Stimulated activated CD8-positive, alpha-beta memory T cell treated with anti-CD3 and anti-CD28 coated beads, Interleukin-15, amount 100 ng/mL, for 1 hour (primary cell): Measurements from ENCODE around the gene MAP2K5.

Experiments
- DNase-seq: peaks from one replicate; pipeline ENCODE4 v3.0.0-alpha.2; 2020; ENCODE audit warnings: low read depth

Gene MAP2K5

DNA sequence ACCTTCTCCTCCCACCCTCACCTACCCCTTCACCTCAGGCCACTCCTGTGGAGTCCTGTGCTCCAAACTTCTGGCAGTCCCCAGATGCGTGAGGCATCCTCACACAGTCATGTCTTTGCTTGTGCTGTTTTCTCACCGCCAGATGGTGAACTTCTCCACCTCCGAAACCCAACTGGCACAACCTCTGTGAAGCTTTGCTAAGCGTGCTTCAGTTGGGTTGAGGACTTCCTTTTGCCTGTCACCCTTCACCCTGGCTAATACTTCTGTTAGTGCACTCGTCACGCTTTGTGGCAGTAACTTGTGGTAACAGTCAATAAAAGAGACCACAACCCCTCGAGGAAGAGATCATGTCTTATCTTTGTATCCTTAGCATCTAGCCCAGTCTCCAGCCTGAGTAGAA lies 240.8 kb downstream of the MAP2K5 start:
- DNase-seq: no peak

DNA sequence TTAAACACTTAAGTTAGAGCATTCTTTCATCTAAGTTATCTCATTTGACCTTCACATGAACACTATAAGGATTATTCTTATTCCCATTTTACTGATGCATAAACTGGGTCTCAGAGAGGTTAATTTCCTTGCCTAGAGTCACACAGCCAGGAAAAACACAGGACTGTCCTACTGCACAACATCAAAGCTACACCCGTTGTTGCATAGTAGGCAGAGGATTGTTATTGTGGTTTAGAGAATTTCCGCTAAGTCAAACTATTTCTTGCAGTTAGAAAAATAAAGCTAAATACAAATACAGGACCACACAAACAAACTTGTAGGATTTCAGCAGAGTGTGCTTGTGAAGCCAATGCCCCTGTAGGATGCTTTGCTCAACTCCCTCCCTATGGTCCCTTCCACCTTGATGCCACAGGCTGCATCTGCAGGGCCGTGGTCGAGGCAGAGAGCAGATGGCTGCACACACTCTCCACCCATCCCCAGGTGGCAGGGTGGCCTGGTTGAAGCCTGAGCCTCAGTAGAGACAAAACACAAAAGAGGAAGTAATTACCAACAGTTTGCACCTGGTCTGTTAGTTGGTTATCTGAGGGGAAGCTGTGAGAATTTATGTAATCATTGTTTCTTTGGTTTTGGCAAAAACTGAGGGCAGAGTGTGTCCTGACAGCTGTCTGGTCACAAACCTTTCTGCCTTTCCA lies 241.7 kb downstream of the MAP2K5 start:
- no peak for DNase-seq

DNA sequence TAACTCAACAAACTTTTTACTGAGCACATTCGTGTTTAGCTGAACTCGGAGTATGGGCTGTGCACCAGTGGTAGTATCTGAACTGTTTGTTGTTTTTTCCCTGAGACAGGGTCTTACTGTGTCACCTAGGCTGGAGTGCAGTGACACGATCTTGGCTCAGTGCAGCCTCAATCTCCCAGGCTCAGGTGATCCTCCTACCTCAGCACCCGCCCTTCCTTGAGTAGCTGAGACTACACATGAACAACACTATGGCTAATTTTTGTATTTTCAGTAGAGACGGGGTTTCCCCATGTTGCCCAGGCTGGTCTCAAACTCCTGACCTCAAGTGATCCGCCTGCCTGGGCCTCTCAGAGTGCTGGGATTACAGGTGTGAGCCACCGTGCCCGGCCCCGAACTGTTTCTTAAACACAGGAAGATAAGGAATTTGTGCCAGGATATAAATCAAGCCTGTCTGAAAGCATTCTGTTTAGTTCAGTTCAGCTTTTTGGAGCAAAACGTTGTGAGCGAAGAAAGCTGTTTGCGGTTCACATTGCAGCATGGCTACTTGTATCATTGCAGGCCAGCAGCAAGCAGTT lies 242.4 kb downstream of the MAP2K5 start:
- DNase-seq: no peak

DNA sequence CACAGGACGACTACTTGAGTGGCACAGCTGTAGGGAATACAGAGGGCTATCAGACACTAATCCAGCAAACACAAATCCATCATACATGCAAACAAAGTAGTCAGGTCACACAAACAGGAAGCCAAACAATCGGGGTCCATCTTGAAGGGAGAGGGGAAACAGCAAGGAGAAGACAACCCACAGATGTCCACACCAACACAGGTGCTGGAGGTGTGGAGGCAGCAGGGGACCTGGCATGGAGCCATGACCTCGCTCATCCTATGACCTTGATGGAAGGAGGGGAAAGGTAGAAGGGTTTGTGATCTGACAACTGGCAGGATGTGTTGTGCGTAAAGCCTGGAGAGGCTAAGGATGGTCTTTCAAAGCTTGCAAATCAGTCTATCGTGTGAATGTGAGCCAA lies 242.9 kb downstream of the MAP2K5 start:
- DNase-seq: no peak

DNA sequence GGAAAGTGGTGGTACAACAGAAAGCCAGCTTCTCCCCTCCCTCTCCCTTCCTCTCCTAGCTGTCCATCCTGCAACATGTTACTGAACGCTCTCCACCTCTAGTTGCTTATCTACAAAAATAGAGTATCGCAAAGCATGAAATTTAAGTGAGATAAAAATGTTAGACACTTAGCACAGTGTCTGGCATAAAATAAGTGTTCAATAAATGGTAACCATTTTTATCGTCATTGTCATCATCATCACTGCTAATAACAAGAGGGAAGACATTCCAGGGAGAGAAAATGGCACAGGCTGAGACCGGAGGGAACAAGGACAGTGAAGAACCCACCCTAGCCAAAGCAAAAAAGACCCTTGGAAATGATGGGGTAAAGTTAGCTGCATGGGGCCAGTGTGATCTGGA lies 244.1 kb downstream of the MAP2K5 start:
- DNase-seq: no peak

DNA sequence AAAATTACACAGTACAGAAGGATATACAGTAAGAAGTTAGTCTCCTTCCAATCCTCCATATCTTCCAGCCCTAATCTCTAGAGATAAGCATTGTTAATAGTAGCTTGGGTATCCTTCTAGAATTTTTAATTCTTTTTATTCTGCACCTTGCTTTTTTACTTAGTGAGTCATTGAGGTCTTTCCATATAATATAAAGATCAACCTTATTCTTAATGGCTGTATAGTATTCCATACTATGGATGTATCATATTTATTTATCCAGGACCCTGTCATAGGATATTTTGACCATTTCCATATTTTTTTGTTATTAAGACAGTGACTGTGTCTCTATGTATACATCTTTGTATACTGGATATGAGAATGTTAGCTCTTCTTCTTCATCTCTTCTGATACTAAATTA lies 246.5 kb downstream of the MAP2K5 start:
- DNase-seq: no peak

DNA sequence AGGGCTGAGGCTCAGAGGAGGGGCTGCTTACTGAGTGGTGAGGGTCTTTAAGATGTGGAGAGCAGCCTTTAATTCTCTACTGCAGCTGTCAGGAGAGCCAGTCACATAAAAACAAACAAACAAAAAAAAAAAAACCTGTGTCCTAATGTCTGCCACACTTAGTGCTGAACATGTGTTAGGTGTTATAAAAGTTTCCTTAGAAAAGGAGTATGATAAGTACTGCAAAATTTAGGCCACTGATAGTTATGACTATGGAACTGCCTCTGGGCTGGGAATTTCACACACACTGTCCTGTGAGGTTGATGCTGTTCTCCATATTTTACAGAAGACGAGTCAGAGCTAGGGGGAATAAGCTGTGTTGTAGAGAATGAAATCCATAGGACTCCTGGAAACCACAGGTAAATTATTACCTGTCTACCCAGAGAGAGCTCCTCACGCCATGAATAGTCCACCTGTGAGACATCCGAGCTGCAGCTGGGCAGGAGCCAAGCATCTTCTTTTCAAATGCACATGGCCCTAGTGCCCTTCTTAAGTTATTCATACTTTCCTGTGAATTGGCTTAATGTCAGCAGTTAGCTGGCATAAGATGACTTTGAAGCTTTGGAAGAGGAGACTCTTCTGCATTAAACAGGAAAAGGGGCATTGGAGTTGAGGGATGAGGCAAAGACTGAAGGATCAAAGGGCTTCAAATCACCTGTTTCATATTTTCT lies 248.3 kb downstream of the MAP2K5 start:
- DNase-seq: no peak

DNA sequence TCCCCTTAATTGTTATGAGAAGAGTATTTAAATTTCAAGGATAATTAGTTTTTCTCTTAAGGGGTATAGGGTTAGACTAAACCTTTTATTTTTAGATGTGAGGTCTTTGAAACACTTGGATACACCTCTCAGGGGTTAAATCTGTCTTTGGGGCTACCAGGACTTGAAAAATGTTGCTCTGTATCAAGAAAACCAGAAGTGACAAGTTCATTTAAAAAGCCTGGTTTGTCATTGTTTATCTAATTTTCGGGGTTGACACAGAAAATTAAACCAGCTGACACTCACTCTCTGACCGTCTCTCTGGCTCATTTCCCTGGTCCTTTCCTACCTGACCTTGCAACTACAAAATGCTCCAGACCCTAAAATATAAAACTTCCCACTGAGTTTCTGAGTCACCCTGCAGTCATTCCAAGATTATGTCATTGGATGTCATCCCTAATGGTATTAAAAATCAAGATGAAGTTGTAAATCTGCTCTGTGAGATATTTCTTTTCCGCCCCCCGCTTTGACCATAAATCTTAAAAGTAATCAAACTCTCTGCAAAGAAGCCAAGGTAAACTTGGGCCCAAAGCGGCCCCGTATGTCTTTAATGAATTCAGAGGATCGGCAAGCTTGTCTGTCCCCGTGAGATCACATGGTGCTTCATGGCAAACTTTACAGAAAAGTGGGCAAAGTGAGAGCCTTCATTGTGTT lies 249.9 kb downstream of the MAP2K5 start:
- DNase-seq: no peak

DNA sequence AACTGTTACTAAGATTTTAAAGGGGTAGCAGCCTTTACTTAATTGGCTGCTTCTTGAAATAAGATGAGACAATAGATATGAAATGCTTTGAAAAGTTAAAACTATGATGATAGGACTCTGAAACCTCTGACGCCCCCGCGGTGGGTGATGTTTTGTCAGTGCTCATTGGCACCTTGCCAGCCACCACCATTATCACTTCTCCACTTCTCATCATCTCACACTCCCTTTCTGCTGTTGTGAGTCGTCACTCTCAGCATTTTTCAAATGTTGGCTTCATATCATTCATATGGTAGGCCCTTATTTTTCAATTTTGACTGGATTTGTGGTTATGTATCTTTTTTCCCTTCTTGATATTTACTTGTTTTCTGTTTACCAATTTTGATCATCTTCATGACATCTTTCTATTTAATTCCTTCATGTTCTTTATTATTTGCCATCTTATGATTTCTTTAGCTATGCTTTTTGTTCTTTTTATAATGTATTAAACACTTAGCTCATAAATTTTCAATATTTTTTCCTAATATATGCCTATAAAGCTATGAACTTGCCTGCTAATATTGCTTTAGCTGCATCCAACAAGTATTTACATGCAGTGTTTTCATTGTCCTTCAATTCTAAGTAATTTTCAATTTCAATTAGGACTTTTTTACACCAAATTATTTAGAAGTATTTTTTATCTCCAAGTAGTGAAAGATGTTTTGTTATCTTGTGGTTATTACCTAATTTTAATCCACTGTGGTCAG lies 252.5 kb downstream of the MAP2K5 start:
- no peak for DNase-seq

DNA sequence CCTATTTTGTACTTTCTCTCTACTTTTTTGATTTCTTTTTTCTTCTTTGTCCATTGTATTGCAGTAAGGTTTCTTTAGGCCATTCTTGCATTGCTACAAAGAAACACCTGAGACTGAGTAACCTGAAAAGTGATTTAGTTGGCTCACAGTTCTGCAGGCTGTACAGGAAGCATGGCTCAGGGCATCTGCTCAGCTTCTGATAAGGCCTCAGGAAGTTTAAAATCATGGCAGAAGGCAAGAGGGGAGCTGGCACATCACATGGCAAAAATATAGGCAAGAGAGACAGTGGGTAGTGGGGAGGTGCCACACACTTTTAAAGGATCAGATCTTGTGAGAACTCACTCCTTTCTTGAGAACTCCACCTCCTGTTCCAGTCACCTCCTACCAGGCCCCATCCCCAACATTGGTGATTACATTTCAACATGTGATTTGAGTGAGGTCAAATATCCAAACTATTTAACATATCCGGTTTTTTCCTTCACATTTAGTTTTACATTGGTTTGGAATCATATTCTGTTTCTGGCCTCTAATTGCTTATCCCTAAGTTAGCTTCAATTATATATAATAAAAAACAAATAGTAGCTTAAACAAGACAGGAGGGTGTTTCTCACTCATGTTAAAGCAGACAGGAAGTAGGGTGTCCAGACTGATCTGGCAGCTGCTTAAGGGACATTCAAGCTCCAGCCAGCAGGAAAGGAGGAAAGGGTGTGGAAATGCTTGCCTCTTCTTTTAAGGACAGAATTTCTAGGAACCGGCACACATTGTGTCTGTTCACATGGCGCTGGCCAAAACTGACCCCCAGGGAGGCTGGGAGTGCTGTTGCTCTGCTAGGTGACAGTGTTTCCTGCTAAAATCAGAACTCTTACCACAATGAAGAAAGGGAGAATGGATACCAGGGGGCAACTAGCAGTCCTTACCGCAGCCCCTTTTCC lies 254.0 kb downstream of the MAP2K5 start:
- no peak for DNase-seq

DNA sequence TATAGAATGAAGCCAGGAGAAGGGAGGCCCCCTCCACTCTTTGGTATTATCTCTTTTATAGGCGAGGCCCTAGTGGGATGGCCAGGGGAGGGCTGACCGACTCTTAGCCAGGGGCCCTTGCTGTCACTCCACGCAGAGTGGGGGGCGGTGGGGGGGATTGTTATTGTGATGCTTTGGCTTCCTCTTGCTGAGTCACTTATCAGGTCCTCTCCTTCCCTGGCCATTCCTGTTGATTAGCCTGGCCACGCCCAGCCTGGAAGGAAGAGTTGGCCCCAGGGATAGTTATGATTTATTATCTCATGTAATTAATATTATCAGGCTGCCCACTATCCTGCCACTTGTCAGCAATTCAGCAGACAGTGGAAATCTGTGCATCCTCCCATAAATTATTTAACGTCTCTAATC lies 257.3 kb downstream of the MAP2K5 start:
- no peak for DNase-seq

DNA sequence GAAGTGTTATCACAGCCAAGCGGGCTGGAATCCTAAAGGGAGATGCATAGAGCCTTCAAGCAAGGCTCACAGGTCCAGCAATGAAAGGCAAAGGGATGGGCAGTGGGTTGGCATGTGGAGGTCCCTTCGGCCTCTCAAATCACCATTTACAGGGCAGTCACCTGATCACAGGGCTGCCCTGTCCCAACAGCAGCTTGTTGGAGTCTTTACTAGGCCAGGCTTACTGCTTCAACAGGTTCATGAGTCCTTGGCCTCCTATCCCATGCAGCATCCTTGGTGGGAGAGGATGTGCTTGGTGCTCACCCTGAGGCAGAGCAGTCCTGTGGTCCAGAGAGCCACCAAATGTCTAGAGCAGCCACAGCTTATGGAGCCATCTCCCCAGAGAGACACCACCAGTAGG lies 258.6 kb downstream of the MAP2K5 start:
- no peak for DNase-seq

DNA sequence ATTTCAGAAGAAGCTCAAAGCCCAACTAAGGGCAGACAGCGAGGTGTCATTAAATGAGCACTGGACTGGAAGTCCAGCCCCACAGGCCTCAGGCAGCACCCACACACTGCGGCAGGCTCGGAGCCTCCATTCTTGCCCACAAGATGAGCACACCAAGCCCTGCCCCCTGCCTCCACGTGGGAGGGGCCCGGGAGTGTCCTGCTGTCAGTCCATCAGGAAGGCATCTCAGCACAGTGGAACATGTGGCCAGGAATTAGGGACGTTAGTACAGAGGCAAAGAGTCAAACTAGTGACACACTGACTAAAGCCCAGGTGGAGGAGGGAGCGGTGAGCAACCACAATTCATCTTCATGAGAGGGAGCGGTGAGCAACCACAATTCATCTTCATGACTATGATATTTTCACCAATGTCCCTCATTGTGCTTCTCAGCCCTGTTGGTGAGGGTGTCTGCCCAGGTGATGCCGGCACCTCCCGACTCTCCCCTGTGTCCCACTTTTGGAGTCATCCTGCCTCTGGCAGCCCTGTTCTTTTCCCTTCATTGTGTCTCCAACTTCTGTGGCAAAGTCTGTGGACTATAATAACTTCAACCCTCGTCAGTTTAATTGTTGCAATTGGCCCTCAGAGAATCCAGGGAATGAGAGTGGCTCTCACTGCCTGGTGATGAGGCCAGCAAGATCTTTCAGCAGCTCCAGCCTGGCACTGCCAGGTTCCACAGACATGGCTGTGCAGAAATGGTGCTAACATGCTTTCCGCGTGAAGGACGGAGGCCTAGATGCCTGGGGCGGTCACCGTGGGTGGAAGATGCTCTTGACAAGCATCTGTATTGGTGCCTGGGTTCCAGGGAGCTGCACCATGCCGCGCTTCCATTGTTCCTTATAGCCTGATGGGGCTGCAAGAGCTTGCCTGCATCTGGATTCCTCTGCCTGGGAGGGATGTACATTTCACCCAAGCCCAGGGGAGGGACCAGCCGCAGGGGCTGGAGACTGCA lies 259.7 kb downstream of the MAP2K5 start:
- DNase-seq: no peak

DNA sequence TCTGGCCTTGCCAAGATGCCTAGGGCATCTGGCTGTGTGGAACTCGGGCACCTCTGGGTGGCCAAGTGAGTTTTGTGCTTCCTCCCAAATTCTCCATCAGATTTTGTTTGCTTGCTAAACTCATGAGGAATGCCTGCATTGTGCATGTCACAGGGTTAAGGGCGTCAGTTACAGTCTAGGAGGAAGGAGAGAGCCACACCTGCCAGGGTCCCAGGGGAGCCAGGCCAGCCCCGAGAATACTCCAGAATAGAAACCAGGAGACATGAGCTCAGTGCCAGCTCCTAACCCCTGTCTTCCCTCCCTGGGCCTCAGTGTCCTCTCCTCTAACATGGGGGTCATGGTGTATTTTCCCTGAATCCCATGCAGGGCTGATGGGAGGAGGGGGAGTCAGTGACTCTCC lies 260.8 kb downstream of the MAP2K5 start:
- no peak for DNase-seq

DNA sequence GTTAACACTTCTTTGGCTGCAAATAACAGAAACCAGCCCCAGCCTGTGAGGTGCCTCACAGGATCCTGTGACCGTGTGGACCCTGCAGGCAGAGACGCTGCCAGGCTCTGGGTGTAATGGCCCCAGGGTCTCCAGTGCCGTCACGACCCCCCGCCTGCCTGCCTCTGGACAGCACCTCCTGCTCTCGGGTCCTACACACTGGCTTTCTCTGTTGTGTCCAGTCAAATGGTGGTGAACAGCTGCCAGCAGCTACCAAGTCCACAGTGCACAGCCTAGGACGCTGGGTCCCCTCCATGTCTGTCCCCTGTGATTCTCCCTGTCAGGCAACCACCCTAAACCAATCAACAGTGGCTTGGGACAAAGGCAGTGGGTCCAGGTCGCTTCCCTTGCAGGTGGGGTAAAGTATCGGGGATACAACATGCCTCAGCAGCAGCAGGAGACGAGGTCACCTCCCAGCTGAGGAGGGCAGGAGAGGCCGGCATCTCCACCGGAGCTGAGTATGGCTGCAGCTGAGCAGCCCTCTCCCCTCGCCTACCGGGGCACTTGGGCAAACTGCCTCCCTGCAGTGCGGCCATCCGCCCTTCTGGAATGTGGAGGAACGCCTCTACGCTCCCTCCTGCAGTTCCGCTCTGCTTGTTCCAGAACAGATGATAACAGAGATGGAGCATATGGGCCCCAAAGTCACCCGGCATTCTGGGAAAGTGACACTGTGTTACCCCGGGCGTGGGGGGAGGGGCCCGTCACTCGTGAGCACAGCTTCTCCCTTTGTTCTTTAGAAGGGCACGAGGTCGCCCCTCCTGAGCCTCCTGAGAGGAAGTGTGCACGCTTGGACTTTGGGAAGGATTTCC lies 261.7 kb downstream of the MAP2K5 start:
- DNase-seq: no peak

DNA sequence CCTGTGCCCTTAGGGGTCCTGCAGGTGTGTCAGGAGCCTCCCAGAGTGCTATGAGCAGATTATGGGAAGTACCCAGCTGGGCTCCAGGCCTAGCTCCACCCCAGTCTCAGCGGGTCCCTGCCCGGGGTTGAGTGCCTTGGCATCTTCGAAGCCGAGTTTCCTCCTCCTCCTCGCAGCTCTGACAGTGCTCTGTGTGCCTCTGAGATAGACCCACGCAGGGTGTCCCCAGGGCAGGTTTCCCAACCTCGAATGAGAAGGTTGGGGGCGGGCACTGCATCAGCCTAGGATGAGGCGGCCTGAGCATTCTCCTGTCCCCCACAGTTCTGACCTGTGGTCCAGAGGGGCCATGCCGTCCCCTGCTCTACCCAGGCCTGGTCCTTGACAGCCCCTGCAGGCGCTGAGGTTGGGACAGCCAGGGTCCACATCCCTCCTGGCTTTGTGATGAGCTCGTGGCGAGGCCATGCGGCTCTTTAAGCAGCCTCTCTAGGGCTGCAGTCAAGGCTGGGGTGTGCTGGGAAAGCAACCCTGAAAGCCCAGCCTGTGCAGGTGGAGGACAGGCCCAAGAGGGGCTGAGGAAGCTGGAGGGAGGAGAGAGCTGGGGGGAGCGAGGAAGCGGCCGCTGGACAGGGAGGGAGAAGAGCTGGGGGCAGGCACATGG lies 262.6 kb downstream of the MAP2K5 start:
- DNase-seq: no peak

DNA sequence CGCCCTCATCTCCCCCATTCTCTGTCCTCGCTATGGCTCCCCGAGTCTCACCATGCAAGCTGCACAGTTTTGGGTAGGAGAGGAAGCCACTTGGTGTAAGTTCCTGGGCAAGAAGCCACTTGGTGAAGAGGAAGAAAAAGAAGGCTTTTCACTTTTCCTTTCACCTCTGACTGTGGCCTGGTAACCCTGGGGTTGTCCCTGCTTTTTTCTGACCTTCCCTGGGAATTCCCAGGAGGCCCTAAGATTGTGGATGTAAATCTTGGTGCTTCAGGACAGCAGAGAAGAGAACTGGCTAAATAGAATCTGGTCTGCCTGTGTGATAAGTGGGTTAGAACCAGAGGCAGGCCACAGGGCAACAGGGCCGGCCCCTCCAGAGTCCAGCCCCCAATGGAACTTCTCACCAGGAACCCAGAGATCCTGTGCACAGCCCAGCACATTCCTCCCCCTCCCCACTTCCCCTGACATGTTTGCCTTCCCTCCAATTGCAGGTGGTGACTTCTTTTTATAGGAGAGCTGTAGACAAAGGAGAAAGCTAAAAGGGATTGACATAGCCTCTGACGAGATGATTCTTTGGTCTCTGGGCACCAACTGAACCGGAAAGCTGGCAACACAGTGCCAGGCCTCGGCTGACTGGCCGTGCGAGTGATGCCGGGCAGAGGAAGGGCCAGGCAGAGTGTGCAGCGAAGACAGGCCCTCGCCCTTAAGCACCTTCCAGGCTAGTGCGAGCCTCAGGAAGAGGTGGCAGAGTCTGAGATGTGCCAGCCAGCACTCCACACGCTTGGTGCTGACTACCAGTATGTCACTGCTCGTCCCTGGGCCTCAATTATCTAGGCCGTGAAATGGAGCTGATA lies 263.4 kb downstream of the MAP2K5 start:
- DNase-seq: no peak
